Mesenchymal stem cell (in vitro differentiated cells and primary cell): ENCODE results near the gene NSMCE1.
"Not testable (repeated sequence)": the region's sequence is repeated elsewhere in the genome, so short reads cannot be mapped to it uniquely, and the experiment has no call there.

Experiments
- DNase-seq: peaks from one replicate; pipeline ENCODE4 v3.0.0-alpha.2; 2013
- H2AFZ ChIP-seq: one replicate; pipeline ENCODE4 v1.6.1; 2013; ENCODE audit warnings: low read depth, mild to moderate bottlenecking, control low read depth, inconsistent platforms, low read length, moderate library complexity
- H2AK5ac ChIP-seq: 2 replicates; pipeline ENCODE4 v1.6.1; 2013; ENCODE audit warnings: low read length, moderate library complexity, mild to moderate bottlenecking, inconsistent platforms; ENCODE audit not compliant: severe bottlenecking
- H2BK120ac ChIP-seq: one replicate; pipeline ENCODE4 v1.6.1; 2013; ENCODE audit warnings: low read depth, mild to moderate bottlenecking, inconsistent platforms, low read length, moderate library complexity
- H2BK12ac ChIP-seq, 2 experiments: one replicate each; pipeline ENCODE4 v1.6.1; 2013; ENCODE audit warnings: inconsistent platforms in 2 of 2, low read length in 2 of 2, mild to moderate bottlenecking in 2 of 2, moderate library complexity in 2 of 2, control low read depth in 1 of 2
- H2BK15ac ChIP-seq: one replicate; pipeline ENCODE4 v1.6.1; 2013; ENCODE audit warnings: mild to moderate bottlenecking, low read depth, inconsistent platforms; ENCODE audit not compliant: poor library complexity, severe bottlenecking
- H2BK5ac ChIP-seq: 2 replicates; pipeline ENCODE4 v1.6.1; 2013; ENCODE audit warnings: low read depth, mild to moderate bottlenecking, low read length, control low read depth, inconsistent platforms; ENCODE audit not compliant: poor library complexity, severe bottlenecking
- H3K14ac ChIP-seq, 2 experiments: one replicate each; pipeline ENCODE4 v1.6.1; 2013; ENCODE audit warnings: inconsistent platforms in 2 of 2, low read length in 2 of 2, control low read depth in 1 of 2, mild to moderate bottlenecking in 1 of 2, moderate library complexity in 1 of 2
- H3K18ac ChIP-seq, 2 experiments: one replicate each; pipeline ENCODE4 v1.6.1; 2013; ENCODE audit warnings: inconsistent platforms in 2 of 2, low read length in 2 of 2, control low read depth in 1 of 2, low read depth in 1 of 2, mild to moderate bottlenecking in 1 of 2
- H3K23ac ChIP-seq, 2 experiments: one replicate each; pipeline ENCODE4 v1.6.1; 2013; ENCODE audit warnings: inconsistent platforms in 2 of 2, low read length in 2 of 2, mild to moderate bottlenecking in 2 of 2, moderate library complexity in 2 of 2, control low read depth in 1 of 2
- H3K27ac ChIP-seq: 2 replicates; pipeline ENCODE4 v1.5.1; 2013; ENCODE audit warnings: mild to moderate bottlenecking, moderate library complexity, low read length, control low read depth, inconsistent platforms; ENCODE audit not compliant: poor library complexity, severe bottlenecking
- H3K27me3 ChIP-seq, 2 experiments: 2 replicates each; pipeline versions ENCODE4 v1.6.1 to v1.7.0; 2013; ENCODE audit warnings: low read length in 2 of 2, mild to moderate bottlenecking in 2 of 2, moderate library complexity in 2 of 2, control low read depth in 1 of 2, inconsistent platforms in 1 of 2; ENCODE audit not compliant: control insufficient read depth in 1 of 2, insufficient read depth in 1 of 2
- H3K36me3 ChIP-seq, 2 experiments: 2 replicates each; pipeline versions ENCODE4 v1.6.1 to v1.7.0; 2013; ENCODE audit warnings: low read length in 2 of 2, control low read depth in 1 of 2, inconsistent platforms in 1 of 2, low read depth in 1 of 2, mild to moderate bottlenecking in 1 of 2; ENCODE audit not compliant: insufficient read depth in 2 of 2, control insufficient read depth in 1 of 2
- H3K4ac ChIP-seq, 2 experiments: one replicate each; pipeline ENCODE4 v1.6.1; 2013; ENCODE audit warnings: inconsistent platforms in 2 of 2, low read length in 2 of 2, mild to moderate bottlenecking in 2 of 2, moderate library complexity in 2 of 2, control low read depth in 1 of 2, low read depth in 1 of 2
- H3K4me1 ChIP-seq: 2 replicates; pipeline ENCODE4 v1.6.1; 2013; ENCODE audit warnings: low read depth, low read length, control low read depth; ENCODE audit not compliant: control insufficient read depth, insufficient read depth
- H3K4me2 ChIP-seq: 2 replicates; pipeline ENCODE4 v1.6.1; 2013; ENCODE audit warnings: low read length, mild to moderate bottlenecking, inconsistent platforms; ENCODE audit not compliant: poor library complexity, severe bottlenecking
- H3K4me3 ChIP-seq, 2 experiments: 2 replicates each; pipeline versions ENCODE4 v1.5.1 to v1.7.0; 2013; ENCODE audit warnings: low read length in 2 of 2, mild to moderate bottlenecking in 2 of 2, control low read depth in 1 of 2, low read depth in 1 of 2; ENCODE audit not compliant: insufficient read depth in 1 of 2
- H3K79me1 ChIP-seq: replicated peaks from 2 replicates; pipeline ENCODE4 v1.6.1; 2013; ENCODE audit warnings: mild to moderate bottlenecking, control low read depth, low read length, inconsistent platforms; ENCODE audit not compliant: poor library complexity, severe bottlenecking
- H3K9ac ChIP-seq: 2 replicates; pipeline ENCODE4 v1.7.0; 2013; ENCODE audit warnings: mild to moderate bottlenecking, low read length, moderate library complexity
- H3K9me3 ChIP-seq: 2 replicates; pipeline ENCODE4 v1.7.0; 2013; ENCODE audit warnings: mild to moderate bottlenecking, low read length; ENCODE audit not compliant: control insufficient read depth
- H4K8ac ChIP-seq: one replicate; pipeline ENCODE4 v1.6.1; 2013; ENCODE audit warnings: inconsistent platforms, mild to moderate bottlenecking, low read length, moderate library complexity
- H4K91ac ChIP-seq: one replicate; pipeline ENCODE4 v1.6.1; 2013; ENCODE audit warnings: mild to moderate bottlenecking, low read length, inconsistent platforms
- WGBS: methylation state at CpG from one replicate; pipeline ENCODE4 v1.1.7; 2013; ENCODE audit warnings: mixed read lengths; 5-methylcytosine and 5-hydroxymethylcytosine counted together

Gene NSMCE1

DNA sequence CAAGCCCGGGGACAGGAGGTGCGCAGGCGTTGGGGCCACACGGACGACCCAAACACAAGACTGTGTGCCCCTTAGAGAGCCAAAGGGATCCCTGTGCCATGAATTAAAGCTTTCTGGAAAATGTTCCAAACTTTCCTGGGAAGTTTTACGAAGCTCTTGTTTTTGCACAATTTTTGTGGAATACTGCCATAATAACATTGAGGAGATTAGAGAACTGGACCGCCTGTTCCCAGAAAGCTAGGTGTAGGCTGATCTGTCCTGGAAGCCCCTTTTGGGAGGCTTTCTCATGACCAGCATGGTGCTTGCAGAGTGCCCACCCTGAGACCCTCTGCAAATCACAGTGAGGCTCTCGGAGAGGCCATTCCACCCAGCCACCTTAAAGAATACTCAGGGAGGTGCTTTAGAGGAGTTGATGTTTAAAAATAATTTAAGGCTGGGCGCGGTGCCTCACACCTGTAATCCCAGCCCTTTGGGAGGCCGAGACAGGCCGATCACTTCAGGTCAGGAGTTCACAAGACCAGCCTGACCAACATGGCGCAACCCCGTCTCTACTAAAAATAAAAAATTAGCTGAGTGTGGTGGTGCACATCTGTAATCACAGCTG, 64.2 kb downstream of the NSMCE1 start:
- H3K23ac ChIP-seq, result peak overlapping the region in 1 of 2 experiments; percentile 1
- H3K4ac ChIP-seq, result peak overlapping the region; percentile 64 to 75
- peak overlapping the region in 1 of 2 experiments; percentile 35 for H3K14ac ChIP-seq
- H4K8ac ChIP-seq, result peak overlapping the region; percentile 88
- H2BK12ac ChIP-seq, result no peak overlapping the region
- peak overlapping the region; percentile 64 for H3K4me2 ChIP-seq
- peak overlapping the region; percentile 87 for H4K91ac ChIP-seq
- H2AK5ac ChIP-seq, result no peak overlapping the region
- H3K18ac ChIP-seq, result peak overlapping the region; percentile 85 to 93
- H3K4me3 ChIP-seq, result peak overlapping the region; percentile 63 to 88
- peaks cover 6% of the 10 kb centered on the region for H3K4me1 ChIP-seq
- H2BK15ac ChIP-seq, result no peak overlapping the region
- 56% methylated on average over 13 of the region's 14 CpGs for WGBS
- no peak for DNase-seq
- no peaks in the 10 kb centered on the region for H3K36me3 ChIP-seq
- H3K27me3 ChIP-seq, result no peaks in the 10 kb centered on the region
- no peak overlapping the region for H2AFZ ChIP-seq
- no peak overlapping the region for H2BK120ac ChIP-seq
- H3K79me1 ChIP-seq, result peaks cover 17% of the 10 kb centered on the region
- H3K9ac ChIP-seq, result peak overlapping the region; percentile 97
- peak overlapping the region; percentile 85 for H3K27ac ChIP-seq
- H3K9me3 ChIP-seq, result no peaks in the 10 kb centered on the region
- H2BK5ac ChIP-seq, result no peak overlapping the region

DNA sequence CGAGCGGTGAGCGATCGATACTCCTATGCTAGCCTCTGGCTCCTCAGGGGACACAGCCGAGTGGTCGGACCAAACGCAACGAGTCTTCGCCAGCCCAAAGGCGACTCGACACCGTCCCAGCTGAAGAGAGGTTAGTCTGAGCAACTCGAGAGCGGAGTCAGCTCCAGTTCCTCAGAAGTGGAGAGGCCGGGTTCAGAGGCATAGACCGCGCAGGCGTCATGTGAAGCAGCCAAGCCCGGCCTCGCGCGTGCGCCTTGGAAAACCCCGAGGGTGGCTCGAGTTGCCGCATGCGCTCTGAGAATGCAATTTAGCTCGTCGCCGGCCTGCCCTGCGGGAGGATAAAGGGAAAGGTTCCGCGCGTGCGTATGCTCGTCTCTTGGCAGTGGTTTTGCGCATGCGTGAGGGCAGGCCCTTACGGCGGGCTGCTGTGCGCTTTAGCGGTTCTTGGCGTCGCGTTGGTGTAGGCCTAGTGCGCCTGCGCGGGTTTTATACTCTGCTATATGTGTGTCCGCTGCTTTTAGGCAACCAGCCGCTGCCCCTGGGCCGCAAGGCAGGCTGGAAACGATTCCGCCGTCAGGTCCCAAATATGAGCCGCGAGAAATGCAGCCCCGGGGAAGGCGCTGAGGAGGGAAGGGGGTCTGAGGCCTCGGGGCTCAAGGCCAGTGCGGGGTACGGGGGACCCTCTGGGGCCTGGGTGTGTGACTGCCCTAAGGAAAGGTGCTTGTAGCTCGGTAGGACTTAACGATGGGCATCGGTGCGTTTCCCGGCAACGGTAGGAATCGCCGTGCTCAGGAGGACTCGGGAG, 64.9 kb downstream of the NSMCE1 start, which contains the start of gene KDM8:
KDM8 (plus strand) TSS at position 20 of the 805 bp plus-strand sequence. CDS start 6,598 bp downstream, outside the sequence.
- H3K18ac ChIP-seq, result peak within 1 kb of the TSS; percentile 93 to 96
- H3K4me1 ChIP-seq, result peaks cover 6% of the 10 kb centered on the region
- peak within 1 kb of the TSS; percentile 81 to 88 for H3K4me3 ChIP-seq
- peak within 1 kb of the TSS; percentile 94 for H2BK5ac ChIP-seq
- H3K9ac ChIP-seq, result peak within 1 kb of the TSS; percentile 97
- H3K4me2 ChIP-seq, result peak within 1 kb of the TSS; percentile 64
- H4K91ac ChIP-seq, result peak within 1 kb of the TSS; percentile 87
- H2BK120ac ChIP-seq, result peak within 1 kb of the TSS; percentile 76
- peak within 1 kb of the TSS; percentile 99 for H3K27ac ChIP-seq
- peak within 1 kb of the TSS; percentile 55 for H2BK15ac ChIP-seq
- peak within 1 kb of the TSS in 1 of 2 experiments; percentile 92 for H3K14ac ChIP-seq
- H3K9me3 ChIP-seq, result no peaks in the 10 kb centered on the region
- H3K23ac ChIP-seq, result peak within 1 kb of the TSS in 1 of 2 experiments; percentile 67
- no peak within 1 kb of the TSS for H2AK5ac ChIP-seq
- no peak within 1 kb of the TSS for H2BK12ac ChIP-seq
- H3K79me1 ChIP-seq, result peaks cover 17% of the 10 kb centered on the region
- H2AFZ ChIP-seq, result peak within 1 kb of the TSS; percentile 91
- no peaks in the 10 kb centered on the region for H3K36me3 ChIP-seq
- peak; percentile 99 for DNase-seq
- peak within 1 kb of the TSS; percentile 100 for H4K8ac ChIP-seq
- peak within 1 kb of the TSS; percentile 90 to 98 for H3K4ac ChIP-seq
- H3K27me3 ChIP-seq, result no peaks in the 10 kb centered on the region
- under 1% methylated on average over 70 of the region's 70 CpGs for WGBS

DNA sequence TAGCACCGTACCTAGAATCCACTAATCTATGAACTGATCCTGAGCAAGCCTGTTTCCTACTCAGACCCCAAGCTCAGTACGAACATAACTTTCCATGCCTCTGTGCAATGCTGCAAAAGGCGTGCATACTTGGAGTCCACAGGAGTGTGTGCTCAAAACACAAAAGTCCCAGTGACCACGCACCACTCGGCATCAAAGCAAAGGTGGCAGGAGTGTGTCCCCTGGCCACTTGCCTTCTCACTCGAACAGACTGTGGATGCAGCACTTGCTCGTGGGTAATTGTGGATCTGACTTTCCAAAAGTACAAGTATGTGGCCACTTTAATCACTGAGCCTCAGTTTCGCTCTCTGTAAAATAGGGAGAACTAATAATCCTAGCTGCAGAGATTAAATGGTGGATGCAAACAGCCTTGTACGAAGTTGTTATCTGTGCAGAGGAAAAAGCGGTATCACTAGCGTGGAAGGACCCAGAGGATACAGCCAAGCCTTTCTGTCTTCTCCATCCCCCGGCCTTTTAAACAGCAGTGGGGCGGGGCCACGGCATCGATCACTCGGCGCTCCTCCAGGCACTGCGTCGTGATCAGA, 65.6 kb downstream of the NSMCE1 start:
- H3K36me3 ChIP-seq, result no peaks in the 10 kb centered on the region
- peak; percentile 96 for DNase-seq
- no peak overlapping the region for H2BK15ac ChIP-seq
- peak overlapping the region in 1 of 2 experiments; percentile 19 for H3K4ac ChIP-seq
- no peak overlapping the region for H2BK120ac ChIP-seq
- peak overlapping the region; percentile 38 for H3K4me2 ChIP-seq
- H2AFZ ChIP-seq, result no peak overlapping the region
- H3K4me1 ChIP-seq, result peaks cover 6% of the 10 kb centered on the region
- H2AK5ac ChIP-seq, result no peak overlapping the region
- H3K27ac ChIP-seq, result peak overlapping the region; percentile 99
- H2BK5ac ChIP-seq, result no peak overlapping the region
- H3K14ac ChIP-seq, result no peak overlapping the region
- peaks cover 15% of the 10 kb centered on the region for H3K79me1 ChIP-seq
- H2BK12ac ChIP-seq, result no peak overlapping the region
- H4K8ac ChIP-seq, result peak overlapping the region; percentile 78
- no peak overlapping the region for H4K91ac ChIP-seq
- no peak overlapping the region for H3K23ac ChIP-seq
- 26% methylated on average over 19 of the region's 19 CpGs for WGBS
- peaks cover 0 to 5% of the 10 kb centered on the region in 2 experiments for H3K27me3 ChIP-seq
- H3K9ac ChIP-seq, result peak overlapping the region; percentile 97
- peak overlapping the region; percentile 92 to 96 for H3K18ac ChIP-seq
- H3K4me3 ChIP-seq, result peak overlapping the region; percentile 81 to 88
- no peaks in the 10 kb centered on the region for H3K9me3 ChIP-seq

DNA sequence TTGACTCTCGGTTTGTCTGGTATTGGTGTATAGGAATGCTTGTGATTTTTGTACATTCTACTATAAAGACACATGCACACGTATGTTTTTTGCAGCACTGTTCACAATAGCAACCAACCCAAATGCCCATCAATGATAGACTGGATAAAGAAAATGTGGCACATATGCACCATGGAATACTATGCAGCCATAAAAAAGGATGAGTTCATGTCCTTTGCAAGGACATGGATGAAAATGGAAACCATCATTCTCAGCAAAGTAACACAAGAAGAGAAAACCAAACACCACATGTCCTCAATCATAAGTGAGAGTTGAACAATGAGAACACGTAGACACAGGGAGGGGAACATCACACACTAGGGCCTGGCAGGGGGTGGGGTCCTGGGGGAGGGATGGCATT, 67.7 kb downstream of the NSMCE1 start:
- not testable (repeated sequence) for H3K14ac ChIP-seq, H3K9ac ChIP-seq, H4K91ac ChIP-seq, H2AFZ ChIP-seq, H3K4me3 ChIP-seq, H2BK15ac ChIP-seq, H2AK5ac ChIP-seq, H3K4me2 ChIP-seq, H3K27ac ChIP-seq, DNase-seq, H3K4ac ChIP-seq, H3K9me3 ChIP-seq, H3K4me1 ChIP-seq, H3K36me3 ChIP-seq, H3K18ac ChIP-seq, H2BK5ac ChIP-seq, H2BK120ac ChIP-seq, H3K23ac ChIP-seq, H2BK12ac ChIP-seq, H4K8ac ChIP-seq
- Histone ChIP-seq H3K27me3 (peaks cover 2 to 19% of the 10 kb centered on the region in 2 experiments), H3K79me1 (peaks cover 13% of the 10 kb centered on the region)
- 85% methylated on average over 1 of the region's 3 CpGs for WGBS
